Measurements from ENCODE around the gene ROR2. TPM values are rescaled to one million over a fixed set of nuclear protein-coding genes. Genes with fewer than 3 reads are reported as not detected.

Gene ROR2
- total and polyA plus RNA-seq, 2 of the 8 experiments (the other 6 are each of a cell fraction or from before 2014, with no cell fraction given): 2.7 to 4.3 TPM

DNA sequence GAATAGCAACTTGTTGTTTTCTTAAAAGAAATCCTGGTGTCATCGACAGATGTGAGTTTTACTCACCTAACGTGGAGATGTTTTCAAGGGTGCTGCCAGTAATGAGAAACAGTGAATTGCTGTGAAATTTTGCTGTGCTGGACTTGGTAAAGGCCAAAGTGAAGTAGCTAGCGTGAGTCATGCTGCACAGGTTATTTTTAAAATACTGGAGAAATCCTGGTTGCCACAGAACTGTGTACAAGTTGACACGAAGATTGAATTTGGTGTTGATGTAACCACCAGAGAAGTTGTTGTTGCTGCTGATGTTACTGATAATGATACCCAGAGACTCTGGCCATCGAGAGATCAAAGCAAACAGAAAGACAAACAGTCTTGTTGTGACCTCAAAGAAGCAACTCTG lies 338.4 kb downstream of the ROR2 start:
- WGBS, 2 experiments (ENCODE audit: extremely low coverage in 1 of 2, insufficient coverage in 1 of 2, insufficient read length in 1 of 2, insufficient replicate concordance in 2 of 2, low coverage in 1 of 2, low lambda C conversion rate in 2 of 2, missing lambda C conversion rate in 1 of 2): 87% methylated on average over 5 of the region's 5 CpGs; no CpG with 5 or more reads in 1 of the 2 experiments
- Histone ChIP-seq H3K4me2 (ENCODE audit: insufficient read depth in 1 of 2, low read depth in 2 of 2, low read length in 2 of 2) (no peak overlapping the region), H4K5ac (ENCODE audit: insufficient read length, low read depth, low read length) (no peak overlapping the region), H2BK5ac (ENCODE audit: low read depth, low read length) (no peak overlapping the region), H3K4me3 (ENCODE audit: extremely low read depth in 1 of 4, insufficient read depth in 2 of 4, low read depth in 3 of 4, low read length in 4 of 4) (no peak overlapping the region), H4K8ac (ENCODE audit: extremely low read depth, insufficient read depth, low read length) (no peak overlapping the region), H3K79me1 (ENCODE audit: low read depth, low read length) (no peaks in the 10 kb centered on the region), H2BK120ac (replicated peaks; ENCODE audit: low read depth, low read length) (no peak overlapping the region), H3K9ac (replicated peaks in 1 of 4; ENCODE audit: extremely low read depth in 1 of 4, low read depth in 3 of 4, low read length in 3 of 4) (no peak overlapping the region), H4K20me1 (replicated peaks in 1 of 2; ENCODE audit: control insufficient read depth in 1 of 2, insufficient read depth in 2 of 2, low read length in 2 of 2) (no peaks in the 10 kb centered on the region), H3K9me3 (ENCODE audit: insufficient read depth in 2 of 2, low read depth in 1 of 2, low read length in 1 of 2) (no peaks in the 10 kb centered on the region), H2AFZ (ENCODE audit: low read length) (no peak overlapping the region; the same call in 1 of the 2 replicates), H4K91ac (replicated peaks; ENCODE audit: insufficient read length, low read length) (no peak overlapping the region), H3K79me2 (ENCODE audit: control insufficient read depth in 1 of 2, insufficient read depth in 2 of 2, low read length in 2 of 2) (no peaks in the 10 kb centered on the region), H3K27me3 (replicated peaks in 1 of 4; ENCODE audit: control insufficient read depth in 3 of 4, extremely low read depth in 1 of 4, insufficient read depth in 3 of 4, low read length in 3 of 4) (no peaks in the 10 kb centered on the region), H3K36me3 (ENCODE audit: control insufficient read depth in 2 of 4, insufficient read depth in 4 of 4, low read length in 3 of 4) (no peaks in the 10 kb centered on the region), H3K23me2 (ENCODE audit: low read depth, low read length) (no peaks in the 10 kb centered on the region), H2AK5ac (ENCODE audit: low read depth, low read length) (no peak overlapping the region), H2BK15ac (ENCODE audit: low read length) (no peak overlapping the region), H3K56ac (replicated peaks; ENCODE audit: insufficient read length, low read depth, low read length) (no peak overlapping the region), H3K4me1 (replicated peaks in 1 of 4; ENCODE audit: control insufficient read depth in 3 of 4, insufficient read depth in 4 of 4, low read length in 3 of 4) (no peaks in the 10 kb centered on the region), H3K14ac (ENCODE audit: insufficient read length) (no peak overlapping the region), H3K27ac (ENCODE audit: low read depth, low read length) (no peak overlapping the region), H2BK12ac (ENCODE audit: low read depth, low read length) (no peak overlapping the region), H3K23ac (ENCODE audit: insufficient read length) (no peak overlapping the region), H3K18ac (ENCODE audit: extremely low read depth, low read length) (no peak overlapping the region), H2BK20ac (ENCODE audit: low read length) (no peak overlapping the region), H3K4ac (replicated peaks; ENCODE audit: insufficient read length, low read depth, low read length) (no peak overlapping the region)
- ChIA-PET POLR2A (ENCODE audit: partially characterized antibody) (no interaction called here), CTCF (ENCODE audit: partially characterized antibody) (interaction anchor here (1.1 to 1.3 kb wide), 3 partner anchors 19 to 93 kb away, joined by 3 read pairs; no protein-coding TSS in a partner anchor)
- FAIRE-seq (no peak), DNase-seq (ENCODE audit: low read depth in 1 of 2, low spot score in 2 of 2) (no peak)
- TF ChIP-seq, protein P1, sequence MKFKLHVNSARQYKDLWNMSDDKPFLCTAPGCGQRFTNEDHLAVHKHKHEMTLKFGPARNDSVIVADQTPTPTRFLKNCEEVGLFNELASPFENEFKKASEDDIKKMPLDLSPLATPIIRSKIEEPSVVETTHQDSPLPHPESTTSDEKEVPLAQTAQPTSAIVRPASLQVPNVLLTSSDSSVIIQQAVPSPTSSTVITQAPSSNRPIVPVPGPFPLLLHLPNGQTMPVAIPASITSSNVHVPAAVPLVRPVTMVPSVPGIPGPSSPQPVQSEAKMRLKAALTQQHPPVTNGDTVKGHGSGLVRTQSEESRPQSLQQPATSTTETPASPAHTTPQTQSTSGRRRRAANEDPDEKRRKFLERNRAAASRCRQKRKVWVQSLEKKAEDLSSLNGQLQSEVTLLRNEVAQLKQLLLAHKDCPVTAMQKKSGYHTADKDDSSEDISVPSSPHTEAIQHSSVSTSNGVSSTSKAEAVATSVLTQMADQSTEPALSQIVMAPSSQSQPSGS (IDR thresholded peaks at IDR 0.05; ENCODE audit: low read length): no peak
- TF ChIP-seq RNF2 (IDR thresholded peaks at IDR 0.05; ENCODE audit: borderline replicate concordance, low read depth, low read length, missing control alignments, poor library complexity, severe bottlenecking): no peak
- no peak for TF ChIP-seq TAF7 (optimal IDR thresholded peaks at IDR 0.05; ENCODE audit: borderline replicate concordance, low read depth, low read length)
- no peak for TF ChIP-seq SRF (IDR thresholded peaks at IDR 0.05; ENCODE audit: low read depth, low read length)
- TF ChIP-seq KDM4A (IDR thresholded peaks at IDR 0.05; ENCODE audit: low read depth, low read length, severe bottlenecking): no peak
- no peak for TF ChIP-seq SAP30 (IDR thresholded peaks at IDR 0.05; ENCODE audit: insufficient read depth, insufficient replicate concordance, low read length)
- TF ChIP-seq CBX8 (IDR thresholded peaks at IDR 0.05; ENCODE audit: borderline replicate concordance, low read depth, low read length): no peak
- TF ChIP-seq ZNF274 (IDR thresholded peaks at IDR 0.05; ENCODE audit: borderline replicate concordance, extremely low read depth, low read length): no peak

All from H1 (cell line).